HepG2 (cell line): ENCODE measurements around the gene TPRG1.

Source experiments
- SUZ12 ChIP-seq: fragments of 150-350 bp; IDR thresholded peaks from 2 replicates; pipeline ENCODE4 v1.6.1; 2014; ENCODE audit warnings: low read depth, low read length
- YY1 ChIP-seq: IDR thresholded peaks from 2 replicates; pipeline ENCODE4 v1.6.1; 2011; ENCODE audit warnings: low read length, low read depth, moderate library complexity, mild to moderate bottlenecking; ENCODE audit not compliant: insufficient read depth, insufficient replicate concordance

- TF ChIP-seq YY1 (no peak), SUZ12 (no peak)
These were observed 117.5 kb downstream of the TPRG1 start for GRCh38 chr3:189289251-189289650.
